GM18499 (cell line): ENCODE data around the gene HECW1.
"Not testable (repeated sequence)": the region's sequence is repeated elsewhere in the genome, so short reads cannot be mapped to it uniquely, and the experiment has no call there.

Experiments
- ATAC-seq: cut with Tn5 transposase; IDR thresholded peaks from one replicate; pipeline ENCODE4 v1.9.1; 2021; ENCODE audit warnings: moderate number of reproducible peaks; ENCODE audit not compliant: insufficient read depth, unreplicated experiment

The HECW1 gene

DNA sequence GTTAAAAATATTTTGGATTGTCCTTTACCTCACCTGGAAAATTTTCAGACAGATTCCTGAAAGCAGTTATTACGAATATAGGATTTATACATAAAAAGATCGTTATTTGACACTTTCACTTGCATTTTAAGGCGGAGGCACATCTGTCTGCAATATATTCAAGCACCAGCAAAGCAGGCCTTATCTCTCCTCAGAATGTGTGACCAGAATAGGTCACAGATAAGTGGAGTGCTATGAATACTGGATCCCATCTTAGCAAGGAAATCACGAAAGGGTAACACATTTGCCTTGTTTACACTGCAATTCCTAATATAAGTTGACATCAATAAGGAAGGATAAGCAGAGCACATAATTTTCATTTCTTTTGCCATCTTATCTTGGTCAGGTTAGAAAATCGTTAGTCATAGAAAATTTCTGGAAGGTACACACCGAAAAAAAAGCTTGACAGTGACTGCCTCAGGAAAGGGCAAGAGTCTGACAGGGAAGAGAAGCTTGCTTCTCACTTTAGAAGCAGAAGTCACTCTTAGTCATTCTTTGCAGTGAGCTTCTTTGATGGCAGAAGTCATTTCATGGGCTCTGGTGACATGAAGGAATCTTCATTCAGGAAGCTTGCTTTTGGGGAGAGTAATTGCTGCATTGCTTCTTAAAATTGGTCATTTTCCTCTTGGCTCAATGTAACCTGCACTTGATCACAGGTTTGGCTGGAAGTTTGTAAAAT lies 372.4 kb downstream of the HECW1 start:
- no peak for ATAC-seq

GRCh38 chr7:43485580-43485979 lies 373.1 kb downstream of the HECW1 start:
- no peak for ATAC-seq

DNA sequence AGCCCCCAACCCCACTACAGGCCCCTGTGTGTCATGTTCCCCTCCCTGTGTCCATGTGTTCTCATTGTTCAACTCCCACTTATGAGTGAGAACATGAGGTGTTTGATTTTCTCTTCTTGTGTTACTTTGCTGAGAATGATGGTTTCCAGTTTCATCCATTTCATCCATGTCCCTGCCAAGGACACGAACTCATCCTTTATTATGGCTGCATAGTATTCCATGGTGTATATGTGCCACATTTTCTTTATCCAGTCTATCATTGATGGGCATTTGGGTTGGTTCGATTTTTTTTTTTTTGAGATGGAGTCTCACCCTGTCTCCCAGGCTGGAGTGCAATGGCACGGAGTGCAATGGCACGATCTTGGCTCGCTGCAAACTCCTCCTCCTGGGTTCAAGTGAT lies 373.6 kb downstream of the HECW1 start:
- ATAC-seq: not testable (repeated sequence)

- no peak for ATAC-seq
These were observed 374.2 kb downstream of the HECW1 start for GRCh38 chr7:43486634-43487033.

GRCh38 chr7:43487731-43488073 lies 375.3 kb downstream of the HECW1 start:
- ATAC-seq: no peak

DNA sequence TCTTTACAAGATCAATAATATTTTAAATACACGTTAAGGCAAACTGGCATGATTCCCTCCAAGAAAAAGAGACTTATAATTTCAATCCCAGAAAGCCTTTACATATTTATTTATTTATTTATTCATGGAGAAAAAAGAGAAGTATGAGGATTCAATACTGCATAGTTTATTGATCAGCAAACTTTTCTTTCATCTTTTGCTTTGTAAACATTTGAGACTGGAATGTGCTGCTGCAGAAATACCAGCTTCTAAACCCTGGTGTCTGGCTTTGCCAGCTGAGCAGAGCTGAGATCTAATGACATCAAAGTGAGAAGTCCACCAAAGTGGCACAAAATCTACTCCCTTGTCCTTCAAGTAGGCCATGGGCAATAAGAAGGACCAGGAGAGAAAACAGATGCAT lies 376.8 kb downstream of the HECW1 start:
- ATAC-seq: no peak

- ATAC-seq: no peak
These were observed 377.6 kb downstream of the HECW1 start for GRCh38 chr7:43490016-43490415.

DNA sequence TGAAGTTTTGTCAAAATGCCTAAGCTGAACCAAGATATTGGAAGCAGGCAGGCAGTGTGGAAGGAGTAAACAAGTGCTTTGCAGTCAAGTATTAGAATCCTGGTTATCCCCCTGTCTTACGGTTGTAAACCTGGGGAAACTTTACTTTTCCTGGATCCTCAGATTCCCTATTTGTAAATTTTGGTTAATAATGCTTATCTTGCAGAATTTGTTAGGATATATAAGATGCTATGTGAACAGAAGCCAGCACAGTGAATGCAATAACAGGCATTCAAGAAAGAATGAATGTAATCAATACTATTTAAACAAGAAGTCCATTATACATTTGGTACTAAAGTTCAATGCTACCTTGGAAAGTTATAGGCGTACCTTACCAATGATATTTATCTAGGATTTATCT lies 378.7 kb downstream of the HECW1 start:
- ATAC-seq: no peak

GRCh38 chr7:43491984-43492383 lies 379.5 kb downstream of the HECW1 start:
- ATAC-seq: no peak

- ATAC-seq: no peak
These were observed 380.4 kb downstream of the HECW1 start for GRCh38 chr7:43492896-43493295.

- no peak for ATAC-seq
These were observed 383.1 kb downstream of the HECW1 start for GRCh38 chr7:43495572-43495971.

GRCh38 chr7:43496596-43496995 lies 384.1 kb downstream of the HECW1 start:
- ATAC-seq: no peak

DNA sequence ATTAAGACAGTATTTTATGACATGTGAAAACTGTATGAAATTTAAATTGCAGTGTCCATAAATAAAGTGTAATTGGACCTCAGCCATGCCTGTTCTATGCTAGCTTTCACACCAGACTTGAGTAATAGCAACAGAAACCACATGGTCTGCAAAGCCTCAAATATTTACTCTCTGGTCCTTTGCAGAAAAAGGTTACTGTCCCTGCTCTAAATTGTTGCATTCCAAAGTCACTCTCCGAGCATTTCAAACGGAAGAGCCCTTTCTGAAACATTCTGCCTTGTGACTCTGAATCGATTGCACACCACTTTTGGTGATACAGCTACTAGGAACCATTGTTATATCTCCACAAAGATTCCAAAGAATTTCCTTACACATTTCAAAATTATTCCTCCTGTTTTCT lies 389.4 kb downstream of the HECW1 start:
- ATAC-seq: no peak

GRCh38 chr7:43502941-43503340 lies 390.5 kb downstream of the HECW1 start:
- ATAC-seq: no peak

DNA sequence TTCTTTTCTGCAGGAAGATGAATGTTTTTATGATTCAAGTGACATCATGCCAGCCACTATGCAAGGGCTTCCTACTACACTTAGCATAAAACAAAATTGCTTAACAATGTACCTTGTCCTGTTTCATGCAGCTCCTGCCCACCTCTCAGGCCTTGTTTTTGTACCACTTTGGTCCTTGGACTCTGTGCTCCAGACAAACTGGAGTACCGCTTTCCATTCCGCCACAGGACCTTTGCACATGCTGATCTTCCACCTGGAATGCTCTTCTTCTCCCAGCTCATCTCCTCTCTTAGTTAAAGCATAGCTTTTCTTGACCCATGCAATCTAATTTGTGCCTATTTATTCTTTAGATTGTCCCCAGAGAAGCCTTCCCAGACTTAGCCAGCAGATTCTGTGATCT lies 393.0 kb downstream of the HECW1 start:
- ATAC-seq: no peak

- ATAC-seq: no peak
These were observed 394.0 kb downstream of the HECW1 start for GRCh38 chr7:43506460-43506859.

- ATAC-seq: no peak
These were observed 396.0 kb downstream of the HECW1 start for GRCh38 chr7:43508461-43508860.

- no peak for ATAC-seq
These were observed 397.5 kb downstream of the HECW1 start for GRCh38 chr7:43509906-43510305.

DNA sequence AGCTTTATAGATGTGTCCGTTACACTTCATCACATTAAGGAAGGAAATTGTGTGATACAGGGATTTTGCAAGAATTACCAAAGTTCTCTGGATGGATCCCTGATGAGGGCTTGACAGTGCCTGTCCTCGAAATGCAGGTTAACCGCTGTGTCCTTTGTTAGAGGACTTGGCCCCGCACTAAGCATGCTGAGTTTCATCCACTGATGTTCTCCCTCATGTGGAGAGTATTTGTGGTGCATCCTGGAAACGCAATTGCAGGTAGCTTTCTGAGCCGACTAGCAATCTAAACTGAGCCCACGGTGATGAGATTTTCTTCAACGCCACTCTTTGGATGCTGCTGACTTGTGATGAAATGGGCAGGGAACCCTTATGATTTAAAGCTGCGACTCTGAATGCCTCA lies 398.6 kb downstream of the HECW1 start:
- no peak for ATAC-seq

DNA sequence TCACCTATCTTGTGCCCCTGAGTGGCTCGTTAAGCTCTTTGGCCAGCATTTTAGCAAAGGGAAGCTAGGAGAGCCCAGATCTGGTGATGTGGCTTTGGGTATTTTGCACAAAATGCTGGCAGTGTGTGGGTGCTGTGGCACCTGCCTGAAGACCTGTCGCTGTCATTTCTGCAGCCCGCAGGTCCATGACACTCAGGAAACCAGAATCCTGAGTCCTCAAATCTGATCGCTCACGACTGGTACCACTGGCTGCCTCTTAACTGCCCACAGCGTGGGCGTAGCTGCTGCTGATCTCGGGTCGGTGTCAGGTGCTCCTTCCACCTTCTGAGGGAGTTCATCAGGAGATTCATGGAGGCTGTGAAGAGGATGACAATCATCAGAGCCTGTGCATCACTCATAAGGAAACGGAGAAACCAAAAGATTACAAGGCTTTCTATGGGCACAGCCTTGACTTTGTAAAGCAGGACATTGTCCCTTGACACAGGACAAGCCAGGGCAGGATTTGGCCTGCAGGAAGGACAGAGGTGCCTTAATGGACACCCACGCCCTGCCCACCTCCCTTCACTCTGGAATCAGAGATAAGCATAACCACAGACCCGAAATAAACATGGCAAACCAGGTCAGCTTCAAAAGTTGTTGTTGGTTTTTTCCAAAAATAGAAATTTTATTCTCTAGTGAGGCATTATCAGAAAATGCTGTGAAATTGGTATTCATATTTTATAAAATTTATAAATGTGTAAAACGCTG lies 399.5 kb downstream of the HECW1 start:
- no peak for ATAC-seq

DNA sequence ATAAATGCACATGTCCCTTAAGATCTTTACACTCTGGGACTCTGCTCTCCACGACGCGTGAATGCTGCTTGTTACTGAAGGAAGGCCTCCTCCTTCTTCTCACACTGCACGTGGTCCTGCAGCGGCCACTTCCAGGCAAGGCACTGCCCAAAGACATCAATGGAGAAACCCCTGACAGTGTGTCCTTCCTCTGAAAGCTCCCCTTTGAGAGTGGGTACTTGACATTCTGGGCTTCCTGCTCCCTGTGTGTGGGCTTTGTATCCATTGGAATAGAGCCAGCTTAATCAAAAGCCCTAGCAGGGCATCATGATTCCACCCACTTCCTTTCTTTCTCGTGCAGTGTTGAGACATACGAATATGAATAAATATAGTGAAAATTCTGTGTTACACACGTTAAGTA lies 400.8 kb downstream of the HECW1 start:
- ATAC-seq: no peak
